Placental epithelial cell (primary cell): ENCODE results near the gene GPAT3. TPM values are rescaled to one million over a fixed set of nuclear protein-coding genes. Genes with fewer than 3 reads are reported as not detected.

Experiments
- small RNA-seq: library from RNA; depleted of rRNA; stranded (forward); fragments of <200 nt; gene quantifications from one replicate; pipeline ENCODE3, GENCODE V24; 2012
- total RNA-seq: library from RNA; depleted of rRNA; stranded (reverse); fragments of >200 nt; gene quantifications from 2 replicates; pipeline ENCODE4 v1.2.3, GENCODE V29; 2012

GPAT3 gene
- total RNA-seq = 1.7 and 2.4 TPM in 2 replicates

DNA sequence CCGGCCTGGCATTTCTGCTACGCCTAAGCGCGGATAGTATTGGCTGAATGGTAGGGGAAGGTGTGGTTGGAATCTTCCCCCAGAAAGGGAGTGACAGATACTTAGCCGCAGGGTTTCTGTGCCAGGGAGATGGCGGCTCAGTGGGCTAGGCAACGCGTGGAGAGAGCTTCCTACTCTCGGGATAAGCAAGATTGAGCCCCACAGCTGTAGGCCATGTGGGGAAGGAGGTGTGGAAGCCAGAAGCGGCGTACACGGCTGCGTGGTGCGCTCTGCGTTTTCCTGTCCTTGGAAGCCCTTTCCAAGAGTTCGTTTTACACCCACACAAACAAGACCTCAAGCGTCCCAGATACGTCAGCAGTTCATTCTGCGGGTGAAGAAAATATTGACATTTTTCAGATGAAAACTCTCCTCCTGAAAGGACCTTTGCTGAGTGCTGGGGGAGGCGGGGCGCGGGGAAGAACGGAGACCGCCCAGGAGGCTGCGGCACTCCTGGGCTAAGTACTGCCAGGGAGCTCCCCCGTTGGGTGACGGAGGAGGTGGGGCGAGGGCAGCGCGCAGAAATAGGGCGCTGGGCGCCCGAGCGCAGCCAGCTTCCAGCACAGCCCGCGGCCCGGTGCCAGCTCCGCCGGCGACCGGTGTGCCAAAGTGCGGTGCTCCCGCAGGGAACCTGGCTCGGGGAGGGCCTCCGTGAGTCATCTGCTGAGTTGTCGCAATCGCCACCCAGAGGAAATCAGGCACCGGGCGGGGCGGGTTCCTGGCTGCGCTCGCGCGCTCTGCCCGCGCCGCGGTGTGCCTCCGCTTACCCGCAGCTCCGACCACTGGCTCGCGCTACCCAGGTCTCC is at the start of gene GPAT3:
TSS of gene GPAT3 (plus strand) at position 589 of the 842 bp plus-strand sequence. CDS start 515 bp downstream, outside the sequence.

Small RNA genes within 50 kb of the gene (small RNA-seq; reads per million reads assigned to genes)
- not detected for gene RF00019

Other genes starting within 250 kb of the GPAT3 start
- gene HPSE, start 201.3 kb upstream of the GPAT3 start, total RNA-seq = 4.2 and 11.0 TPM in 2 replicates
- gene HELQ, start 80.3 kb upstream of the GPAT3 start, total RNA-seq = 13.0 and 18.1 TPM in 2 replicates
- 12.2 and 19.8 TPM in 2 replicates for gene MRPS18C, start 80.0 kb upstream of the GPAT3 start, total RNA-seq
- gene ABRAXAS1, start 51.0 kb upstream of the GPAT3 start, total RNA-seq = 9.9 and 19.2 TPM in 2 replicates